SIG-M5 treated with dmso at 0.1 percent for 504 hours (cell line): Measurements from ENCODE around the gene FUBP3.
A peak's percentile ranks its signal among the peaks of the same experiment; 100 is the strongest.

Source experiments
- DNase-seq: peaks from one replicate; lab custom pipeline; 2025; ENCODE audit not compliant: unreplicated experiment; lab: John Stamatoyannopoulos, UW

The FUBP3 gene, protein sequence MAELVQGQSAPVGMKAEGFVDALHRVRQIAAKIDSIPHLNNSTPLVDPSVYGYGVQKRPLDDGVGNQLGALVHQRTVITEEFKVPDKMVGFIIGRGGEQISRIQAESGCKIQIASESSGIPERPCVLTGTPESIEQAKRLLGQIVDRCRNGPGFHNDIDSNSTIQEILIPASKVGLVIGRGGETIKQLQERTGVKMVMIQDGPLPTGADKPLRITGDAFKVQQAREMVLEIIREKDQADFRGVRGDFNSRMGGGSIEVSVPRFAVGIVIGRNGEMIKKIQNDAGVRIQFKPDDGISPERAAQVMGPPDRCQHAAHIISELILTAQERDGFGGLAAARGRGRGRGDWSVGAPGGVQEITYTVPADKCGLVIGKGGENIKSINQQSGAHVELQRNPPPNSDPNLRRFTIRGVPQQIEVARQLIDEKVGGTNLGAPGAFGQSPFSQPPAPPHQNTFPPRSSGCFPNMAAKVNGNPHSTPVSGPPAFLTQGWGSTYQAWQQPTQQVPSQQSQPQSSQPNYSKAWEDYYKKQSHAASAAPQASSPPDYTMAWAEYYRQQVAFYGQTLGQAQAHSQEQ

DNA sequence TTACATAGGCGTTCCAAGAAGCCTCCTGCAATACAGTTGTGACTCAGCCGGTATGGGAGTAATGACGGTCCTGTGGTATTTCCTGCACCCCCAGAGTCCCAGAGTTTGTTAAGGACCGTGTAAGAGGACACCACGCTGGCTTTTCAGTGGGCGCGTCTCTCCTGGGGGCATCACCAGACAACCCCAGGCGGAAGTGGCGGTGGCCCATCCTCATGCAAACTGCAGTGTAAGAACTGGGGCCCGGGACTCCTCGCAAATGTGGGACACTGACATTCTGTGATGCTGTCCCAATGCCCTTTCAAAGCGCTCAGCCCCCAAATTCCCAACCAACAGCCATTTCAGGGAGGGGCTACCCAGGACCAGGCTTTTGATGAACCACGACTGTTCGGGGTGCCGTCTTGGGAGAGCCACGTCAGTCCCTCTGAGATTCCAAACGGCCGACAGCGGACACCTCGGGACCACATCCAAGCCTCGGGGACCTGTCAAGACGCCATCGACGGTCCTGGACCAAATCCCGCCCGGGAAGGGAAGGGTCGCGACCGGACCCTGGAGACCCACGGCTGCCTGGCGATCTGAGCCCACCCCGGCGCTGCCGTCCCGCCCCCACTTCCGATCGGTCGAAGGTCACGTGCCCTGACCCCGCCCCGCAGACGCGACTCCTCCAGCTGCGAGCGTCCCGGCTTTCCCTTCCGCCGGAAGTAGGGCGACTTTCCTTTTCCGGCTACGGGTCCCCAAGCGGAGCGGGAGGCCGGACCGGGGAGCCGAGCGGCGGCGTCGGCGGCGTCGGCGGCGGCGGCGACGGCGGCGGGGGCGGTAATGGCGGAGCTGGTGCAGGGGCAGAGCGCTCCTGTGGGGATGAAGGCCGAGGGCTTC lies at the start of gene FUBP3:
Gene FUBP3 (plus strand): TSS at position 713 of the 873 bp plus-strand sequence. CDS start 104 bp downstream, at position 817.
- DNase-seq = peak; percentile 88

DNA sequence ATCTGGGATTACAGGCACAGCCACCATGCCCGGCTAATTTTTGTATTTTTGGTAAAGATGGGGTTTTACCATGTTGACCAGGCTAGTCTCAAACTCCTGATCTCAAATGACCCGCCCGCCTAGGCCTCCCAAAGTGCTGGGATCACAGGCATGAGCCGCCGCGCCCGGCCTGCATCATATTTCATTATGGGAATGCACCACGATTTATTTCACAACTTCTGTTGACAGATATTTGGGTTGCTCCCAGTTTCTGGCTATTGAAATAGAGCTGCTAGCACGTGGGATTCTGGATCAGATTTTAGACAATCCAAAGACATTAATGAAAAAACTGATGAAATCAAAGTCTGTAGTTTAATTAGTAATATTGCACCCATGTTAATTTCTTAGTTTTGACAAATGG lies 48.4 kb upstream of the FUBP3 start:
- DNase-seq = no peak

GRCh38 chr9:130531670-130532069 lies 47.7 kb upstream of the FUBP3 start:
- no peak for DNase-seq

DNA sequence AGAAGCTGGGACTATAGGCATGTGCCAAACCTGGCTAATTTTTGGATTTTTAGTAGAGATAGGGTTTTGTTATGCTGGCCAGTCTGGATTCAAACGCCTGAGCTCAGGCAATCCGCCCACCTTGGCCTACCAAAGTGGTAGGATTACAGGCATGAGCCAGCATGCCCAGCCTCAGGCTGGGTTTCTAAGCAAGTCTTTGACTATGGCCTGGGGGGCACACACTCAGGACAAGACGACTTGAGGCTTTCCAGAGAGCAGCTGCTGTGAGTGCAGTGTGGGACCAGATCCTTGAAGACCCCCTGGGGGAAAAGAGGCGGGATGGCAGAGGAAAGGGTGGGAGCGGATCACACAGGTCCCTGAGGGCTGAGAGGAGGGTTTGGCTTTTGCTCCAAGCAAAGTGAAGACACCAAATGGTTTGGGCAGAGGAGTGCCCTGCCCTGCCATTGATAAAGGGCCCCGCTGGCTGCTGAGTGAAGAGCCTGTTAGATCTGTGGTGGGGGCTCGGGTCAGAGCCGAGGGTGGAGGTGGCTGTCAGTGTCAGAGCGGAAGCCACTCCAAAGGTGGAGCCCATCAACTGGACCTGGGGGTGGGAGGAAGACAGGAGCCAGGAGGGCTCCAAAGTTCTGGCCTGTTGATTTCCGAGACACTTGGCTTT lies 46.8 kb upstream of the FUBP3 start:
- no peak for DNase-seq

- DNase-seq = no peak
These were observed 43.4 kb upstream of the FUBP3 start for GRCh38 chr9:130535818-130536521.

- no peak for DNase-seq
These were observed 42.7 kb upstream of the FUBP3 start for GRCh38 chr9:130536701-130537107.

DNA sequence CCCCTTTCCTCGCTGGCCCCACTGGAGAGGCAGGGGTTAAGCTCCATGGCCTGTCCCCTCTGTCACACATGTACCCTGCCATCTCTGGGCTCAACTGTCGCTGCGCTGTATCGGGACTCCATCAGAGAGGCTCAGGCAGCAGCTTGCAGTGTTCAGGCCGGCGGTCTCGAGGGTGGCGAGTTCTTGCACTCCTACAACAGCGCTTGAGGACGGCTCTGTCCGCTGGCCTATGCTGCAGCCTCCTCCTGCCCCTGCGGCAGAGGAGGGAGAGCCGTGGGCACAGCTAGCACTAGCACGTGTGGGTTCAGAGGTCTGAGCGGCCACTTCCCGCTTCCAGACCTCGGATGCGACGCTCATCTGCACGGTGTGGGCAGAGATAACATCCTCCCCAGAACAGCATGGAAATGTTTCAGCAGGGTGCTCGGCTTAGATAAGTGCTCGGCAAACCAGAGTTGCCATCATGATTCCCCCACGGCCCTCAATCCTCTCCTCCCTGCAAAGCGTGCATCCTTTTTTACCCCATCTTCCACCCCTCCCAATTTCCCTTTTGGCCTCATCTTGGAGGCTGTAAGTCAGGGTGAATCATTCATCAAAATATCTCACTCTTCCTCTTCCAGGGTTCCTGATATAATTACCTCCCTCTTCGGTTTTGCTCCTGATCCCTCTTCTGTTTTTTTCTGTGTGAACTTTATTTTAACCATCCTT lies 41.9 kb upstream of the FUBP3 start:
- DNase-seq = no peak

DNA sequence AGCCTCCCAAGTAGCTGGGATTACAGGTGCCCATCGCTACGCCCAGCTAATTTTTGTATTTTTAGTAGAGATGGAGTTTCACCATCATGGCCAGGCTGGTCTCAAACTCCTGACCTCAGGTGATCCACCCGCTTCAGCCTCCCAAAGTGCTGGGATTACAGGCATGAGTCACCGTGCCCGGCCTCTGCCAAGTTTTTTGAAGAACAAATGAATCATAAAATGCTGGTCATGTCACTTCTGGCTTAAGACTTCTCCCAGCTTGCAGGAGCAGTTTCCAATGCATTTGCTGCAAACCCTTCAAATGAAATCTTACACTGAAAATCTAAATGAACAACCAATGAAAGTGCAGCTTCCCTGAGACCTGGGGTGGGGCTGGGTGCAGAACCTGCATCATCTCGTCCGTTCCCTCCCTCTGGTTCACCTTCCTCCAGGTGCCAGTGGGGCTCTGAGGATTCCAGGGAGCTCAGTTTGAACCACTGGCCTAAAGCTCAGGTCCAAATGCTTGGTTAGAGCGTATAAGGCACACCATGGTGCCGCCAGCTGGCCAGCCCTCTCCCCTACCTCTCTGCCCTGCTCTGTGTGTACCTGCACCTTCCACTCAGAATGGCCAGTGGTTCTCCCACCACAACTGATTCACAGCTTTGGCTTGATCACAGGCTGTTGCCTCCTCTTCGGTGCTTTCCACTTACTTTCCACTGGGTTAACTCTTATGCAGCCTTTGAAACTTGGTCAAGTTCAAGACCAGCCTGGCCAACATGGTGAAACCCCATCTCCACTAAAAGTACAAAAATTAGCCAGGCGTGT lies 39.8 kb upstream of the FUBP3 start:
- peak; percentile 38 for DNase-seq

DNA sequence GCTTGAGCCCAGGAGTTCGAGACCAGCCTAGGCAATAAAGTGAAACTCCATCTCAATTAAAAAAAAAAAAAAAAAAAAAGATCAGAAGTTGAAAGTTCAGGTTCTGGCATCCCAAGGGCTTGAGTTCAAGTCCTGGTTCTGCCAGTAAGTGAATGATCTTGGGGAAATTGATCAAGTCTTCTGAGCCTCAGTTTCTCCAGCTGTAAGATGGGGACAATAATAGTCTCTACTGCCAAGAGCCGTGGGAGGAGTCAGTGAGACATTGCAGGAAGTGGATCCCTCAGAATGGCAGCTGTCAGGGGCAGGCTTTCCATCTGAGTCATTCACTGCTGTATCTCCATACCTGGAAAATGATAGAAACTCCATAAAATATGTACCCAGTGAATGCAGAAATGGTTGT lies 37.8 kb upstream of the FUBP3 start:
- no peak for DNase-seq

DNA sequence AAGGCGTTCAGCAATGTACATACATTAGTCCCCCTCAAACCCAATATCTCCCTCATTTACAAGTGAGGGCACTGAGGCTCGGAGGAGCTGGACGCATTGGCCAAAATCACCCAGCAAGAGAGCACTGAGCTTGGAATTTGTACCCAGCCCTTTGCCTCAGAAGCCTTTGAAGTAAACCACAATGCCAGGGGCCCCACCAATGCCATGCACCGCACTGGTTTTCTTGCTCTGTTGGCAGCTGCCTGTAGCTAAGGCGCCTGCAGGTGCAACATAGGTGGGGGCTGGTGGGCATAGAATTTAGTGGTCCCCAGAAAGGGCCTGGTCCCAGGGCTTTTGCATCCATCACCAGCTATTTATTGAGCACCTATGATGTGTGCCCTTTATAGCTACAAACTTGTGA lies 37.3 kb upstream of the FUBP3 start:
- DNase-seq = no peak

GRCh38 chr9:130542457-130543228 lies 36.7 kb upstream of the FUBP3 start:
- DNase-seq = peak; percentile 71

GRCh38 chr9:130543368-130543767 lies 36.0 kb upstream of the FUBP3 start:
- DNase-seq = peak; percentile 73

GRCh38 chr9:130543859-130544258 lies 35.5 kb upstream of the FUBP3 start:
- DNase-seq = peak; percentile 86

- DNase-seq = peak; percentile 57
These were observed 35.0 kb upstream of the FUBP3 start for GRCh38 chr9:130544364-130544763.

GRCh38 chr9:130548103-130548502 lies 31.3 kb upstream of the FUBP3 start:
- DNase-seq = no peak

GRCh38 chr9:130549093-130549735 lies 30.2 kb upstream of the FUBP3 start:
- no peak for DNase-seq

DNA sequence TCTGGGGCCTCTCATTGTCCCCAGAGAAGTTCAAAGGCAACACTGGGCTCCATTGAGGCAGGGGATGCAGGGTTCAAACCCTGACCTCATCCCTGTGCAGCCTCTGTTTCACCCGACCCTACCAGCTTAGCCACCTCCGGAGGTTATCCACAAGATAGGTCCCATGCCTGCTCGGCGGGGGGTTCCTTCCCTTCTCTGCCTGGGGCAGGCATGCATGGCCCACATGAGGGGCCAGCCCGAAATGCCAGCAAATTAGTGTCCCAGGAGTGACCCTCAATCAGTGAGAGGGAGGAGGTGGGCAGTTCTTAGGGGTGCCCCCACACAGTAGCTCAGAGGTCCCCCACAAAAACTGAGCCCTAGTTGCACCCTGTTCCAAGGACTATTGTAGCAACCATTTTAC lies 24.8 kb upstream of the FUBP3 start:
- no peak for DNase-seq

GRCh38 chr9:130555061-130555460 lies 24.3 kb upstream of the FUBP3 start:
- DNase-seq = no peak
